ENCODE results near the gene PDE4B.

PDE4B gene

DNA sequence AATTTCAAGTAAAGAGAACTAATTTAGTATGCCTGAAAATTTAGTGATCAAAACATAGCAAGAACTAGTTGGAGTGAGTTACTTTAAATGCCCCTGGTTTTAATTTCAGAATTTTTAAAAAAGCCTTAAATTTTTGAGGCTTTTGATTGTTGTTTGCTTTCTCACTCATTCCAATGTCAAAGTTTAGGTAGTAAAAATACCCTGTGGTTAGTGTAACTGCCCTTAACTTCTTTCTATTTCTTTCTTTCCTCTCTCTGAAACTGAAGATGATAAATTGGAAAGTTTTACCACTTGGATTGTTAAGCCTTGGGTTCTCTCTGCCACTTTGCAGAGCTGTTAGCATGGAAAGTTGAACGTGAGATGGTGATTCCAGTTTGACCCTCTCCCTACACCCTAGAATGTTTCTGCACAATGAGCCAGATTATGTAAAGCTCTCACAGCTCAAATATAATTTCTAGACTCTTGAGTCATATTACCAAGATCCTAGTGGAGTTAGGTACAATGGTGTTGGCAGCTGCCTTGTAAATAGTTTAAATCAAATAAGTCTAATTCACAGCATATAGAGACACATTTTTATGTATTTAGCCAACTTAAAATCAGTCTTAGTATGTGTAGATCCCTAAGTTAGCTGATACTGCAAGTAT lies 548.9 kb downstream of the PDE4B start:
- H3K27me3 Mint-ChIP-seq, result no peaks in the 10 kb centered on the region
- peaks cover 31% of the 10 kb centered on the region for H3K4me1 Mint-ChIP-seq (ENCODE audit: low read depth)
- intact Hi-C loops (cut with micrococcal nuclease), result no loop called here
- no peaks in the 10 kb centered on the region for H3K9me3 Mint-ChIP-seq
- H3K4me3 Mint-ChIP-seq, result no peak overlapping the region
- H3K36me3 Mint-ChIP-seq (ENCODE audit: low read depth), result no peaks in the 10 kb centered on the region
- H3K27ac Mint-ChIP-seq, result no peak overlapping the region

GRCh38 chr1:66342707-66343106 lies 550.0 kb downstream of the PDE4B start:
- Mint-ChIP-seq H3K27me3 (no peaks in the 10 kb centered on the region), H3K27ac (no peak overlapping the region), H3K9me3 (no peaks in the 10 kb centered on the region), H3K4me3 (no peak overlapping the region), H3K36me3 (ENCODE audit: low read depth) (no peaks in the 10 kb centered on the region), H3K4me1 (ENCODE audit: low read depth) (peaks cover 22% of the 10 kb centered on the region)
- intact Hi-C loops (cut with micrococcal nuclease), result no loop called here

GRCh38 chr1:66343569-66344325 lies 551.1 kb downstream of the PDE4B start:
- no peaks in the 10 kb centered on the region for H3K36me3 Mint-ChIP-seq (ENCODE audit: low read depth)
- intact Hi-C loops (cut with micrococcal nuclease), result no loop called here
- no peak overlapping the region for H3K4me3 Mint-ChIP-seq
- H3K27ac Mint-ChIP-seq, result no peak overlapping the region
- no peaks in the 10 kb centered on the region for H3K9me3 Mint-ChIP-seq
- H3K4me1 Mint-ChIP-seq (ENCODE audit: low read depth), result peaks cover 22% of the 10 kb centered on the region
- no peaks in the 10 kb centered on the region for H3K27me3 Mint-ChIP-seq

GRCh38 chr1:66346057-66346795 lies 553.5 kb downstream of the PDE4B start:
- Mint-ChIP-seq H3K27me3 (no peaks in the 10 kb centered on the region), H3K4me1 (ENCODE audit: low read depth) (peaks cover 33% of the 10 kb centered on the region), H3K4me3 (no peak overlapping the region), H3K36me3 (ENCODE audit: low read depth) (no peaks in the 10 kb centered on the region), H3K27ac (no peak overlapping the region), H3K9me3 (no peaks in the 10 kb centered on the region)
- intact Hi-C loops (cut with micrococcal nuclease), result no loop called here

DNA sequence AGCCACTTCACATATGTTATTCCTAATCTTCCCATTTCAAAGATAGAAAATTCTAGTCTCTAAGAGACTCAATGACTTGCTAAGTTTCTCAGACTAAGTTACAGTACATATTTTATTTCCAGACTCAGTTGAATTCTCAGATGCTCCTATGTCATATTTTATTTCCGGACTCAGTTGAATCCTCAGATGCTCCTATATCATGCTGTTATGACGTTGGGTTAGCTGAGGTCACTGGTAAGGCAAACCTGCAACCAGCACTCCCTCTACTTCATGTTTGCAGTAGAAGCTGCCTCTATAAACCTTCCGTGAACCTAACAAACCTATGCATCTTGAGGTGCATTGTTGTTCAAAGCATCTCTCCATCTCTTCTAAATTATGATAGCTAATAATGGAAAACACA lies 554.2 kb downstream of the PDE4B start:
- Mint-ChIP-seq H3K9me3 (no peaks in the 10 kb centered on the region), H3K27me3 (no peaks in the 10 kb centered on the region), H3K4me3 (no peak overlapping the region), H3K36me3 (ENCODE audit: low read depth) (no peaks in the 10 kb centered on the region), H3K4me1 (ENCODE audit: low read depth) (peaks cover 39% of the 10 kb centered on the region), H3K27ac (no peak overlapping the region)
- intact Hi-C loops (cut with micrococcal nuclease), result no loop called here

- Mint-ChIP-seq H3K27ac (no peak overlapping the region), H3K4me1 (ENCODE audit: low read depth) (peaks cover 42% of the 10 kb centered on the region), H3K4me3 (no peak overlapping the region), H3K36me3 (ENCODE audit: low read depth) (no peaks in the 10 kb centered on the region), H3K9me3 (no peaks in the 10 kb centered on the region), H3K27me3 (no peaks in the 10 kb centered on the region)
- intact Hi-C loops (cut with micrococcal nuclease), result no loop called here
Measured at GRCh38 chr1:66348776-66349175, 556.1 kb downstream of the PDE4B start.

DNA sequence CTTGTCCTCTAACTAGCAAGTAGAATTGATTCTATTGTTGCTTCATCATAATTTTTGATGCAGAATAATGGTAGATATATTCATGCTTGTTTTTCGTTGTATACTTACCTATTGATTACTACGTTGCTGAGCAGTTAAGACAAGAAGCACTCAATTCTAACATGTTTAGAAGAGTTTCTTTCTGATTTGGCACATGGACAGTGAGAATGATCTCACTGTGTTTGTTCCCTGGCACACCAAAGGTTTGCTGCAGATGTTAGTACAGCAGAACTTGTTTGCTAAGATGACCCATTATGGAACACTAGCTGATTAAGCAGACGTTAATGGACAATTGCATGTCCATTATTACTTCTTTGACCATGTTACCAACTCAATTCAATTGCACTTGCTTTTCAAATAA lies 556.5 kb downstream of the PDE4B start:
- Mint-ChIP-seq H3K9me3 (no peaks in the 10 kb centered on the region), H3K36me3 (ENCODE audit: low read depth) (no peaks in the 10 kb centered on the region), H3K4me3 (no peak overlapping the region), H3K4me1 (ENCODE audit: low read depth) (peaks cover 42% of the 10 kb centered on the region), H3K27ac (peak overlapping the region; percentile 82), H3K27me3 (no peaks in the 10 kb centered on the region)
- intact Hi-C loops (cut with micrococcal nuclease), result no loop called here

GRCh38 chr1:66350001-66350547 lies 557.4 kb downstream of the PDE4B start:
- intact Hi-C loops (cut with micrococcal nuclease), result no loop called here
- peak overlapping the region; percentile 82 for H3K27ac Mint-ChIP-seq
- no peaks in the 10 kb centered on the region for H3K36me3 Mint-ChIP-seq (ENCODE audit: low read depth)
- no peaks in the 10 kb centered on the region for H3K27me3 Mint-ChIP-seq
- H3K4me3 Mint-ChIP-seq, result peak overlapping the region; percentile 44
- H3K4me1 Mint-ChIP-seq (ENCODE audit: low read depth), result peaks cover 42% of the 10 kb centered on the region
- H3K9me3 Mint-ChIP-seq, result no peaks in the 10 kb centered on the region

DNA sequence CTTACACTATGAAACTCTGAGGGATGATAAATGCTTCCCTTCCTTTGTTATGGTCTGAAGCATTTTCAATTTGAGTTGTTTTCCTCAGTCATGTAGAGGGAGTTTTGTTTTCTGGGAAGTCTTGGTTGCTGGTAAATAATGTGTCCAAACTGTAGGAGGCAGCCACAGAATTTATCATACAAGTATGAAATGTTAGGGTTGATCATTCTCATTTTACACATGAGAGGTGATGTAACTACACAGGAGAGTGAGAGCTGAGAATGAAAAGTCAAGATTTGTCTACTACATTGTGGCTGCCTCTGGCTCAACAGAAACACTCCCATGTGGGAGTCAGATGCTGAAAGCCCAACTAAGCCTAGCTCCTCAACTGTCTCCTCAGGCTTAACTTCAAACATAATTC lies 558.8 kb downstream of the PDE4B start:
- H3K27ac Mint-ChIP-seq, result peak overlapping the region; percentile 38
- H3K9me3 Mint-ChIP-seq, result no peaks in the 10 kb centered on the region
- H3K4me3 Mint-ChIP-seq, result no peak overlapping the region
- intact Hi-C loops (cut with micrococcal nuclease), result no loop called here
- peaks cover 35% of the 10 kb centered on the region for H3K4me1 Mint-ChIP-seq (ENCODE audit: low read depth)
- no peaks in the 10 kb centered on the region for H3K36me3 Mint-ChIP-seq (ENCODE audit: low read depth)
- no peaks in the 10 kb centered on the region for H3K27me3 Mint-ChIP-seq

- Mint-ChIP-seq H3K27ac (peak overlapping the region; percentile 38), H3K36me3 (ENCODE audit: low read depth) (no peaks in the 10 kb centered on the region), H3K4me3 (no peak overlapping the region), H3K27me3 (no peaks in the 10 kb centered on the region), H3K9me3 (no peaks in the 10 kb centered on the region), H3K4me1 (ENCODE audit: low read depth) (peaks cover 35% of the 10 kb centered on the region)
- intact Hi-C loops (cut with micrococcal nuclease), result no loop called here
Measured at GRCh38 chr1:66351913-66352312, 559.2 kb downstream of the PDE4B start.

- Mint-ChIP-seq H3K27ac (no peak overlapping the region), H3K4me3 (no peak overlapping the region), H3K4me1 (ENCODE audit: low read depth) (peaks cover 35% of the 10 kb centered on the region), H3K9me3 (no peaks in the 10 kb centered on the region), H3K27me3 (no peaks in the 10 kb centered on the region), H3K36me3 (ENCODE audit: low read depth) (no peaks in the 10 kb centered on the region)
- intact Hi-C loops (cut with micrococcal nuclease), result no loop called here
Measured at GRCh38 chr1:66352792-66353191, 560.1 kb downstream of the PDE4B start.

GRCh38 chr1:66353257-66353656 lies 560.6 kb downstream of the PDE4B start:
- H3K36me3 Mint-ChIP-seq (ENCODE audit: low read depth), result no peaks in the 10 kb centered on the region
- intact Hi-C loops (cut with micrococcal nuclease), result no loop called here
- no peaks in the 10 kb centered on the region for H3K27me3 Mint-ChIP-seq
- H3K4me1 Mint-ChIP-seq (ENCODE audit: low read depth), result peaks cover 35% of the 10 kb centered on the region
- H3K9me3 Mint-ChIP-seq, result no peaks in the 10 kb centered on the region
- no peak overlapping the region for H3K27ac Mint-ChIP-seq
- no peak overlapping the region for H3K4me3 Mint-ChIP-seq

DNA sequence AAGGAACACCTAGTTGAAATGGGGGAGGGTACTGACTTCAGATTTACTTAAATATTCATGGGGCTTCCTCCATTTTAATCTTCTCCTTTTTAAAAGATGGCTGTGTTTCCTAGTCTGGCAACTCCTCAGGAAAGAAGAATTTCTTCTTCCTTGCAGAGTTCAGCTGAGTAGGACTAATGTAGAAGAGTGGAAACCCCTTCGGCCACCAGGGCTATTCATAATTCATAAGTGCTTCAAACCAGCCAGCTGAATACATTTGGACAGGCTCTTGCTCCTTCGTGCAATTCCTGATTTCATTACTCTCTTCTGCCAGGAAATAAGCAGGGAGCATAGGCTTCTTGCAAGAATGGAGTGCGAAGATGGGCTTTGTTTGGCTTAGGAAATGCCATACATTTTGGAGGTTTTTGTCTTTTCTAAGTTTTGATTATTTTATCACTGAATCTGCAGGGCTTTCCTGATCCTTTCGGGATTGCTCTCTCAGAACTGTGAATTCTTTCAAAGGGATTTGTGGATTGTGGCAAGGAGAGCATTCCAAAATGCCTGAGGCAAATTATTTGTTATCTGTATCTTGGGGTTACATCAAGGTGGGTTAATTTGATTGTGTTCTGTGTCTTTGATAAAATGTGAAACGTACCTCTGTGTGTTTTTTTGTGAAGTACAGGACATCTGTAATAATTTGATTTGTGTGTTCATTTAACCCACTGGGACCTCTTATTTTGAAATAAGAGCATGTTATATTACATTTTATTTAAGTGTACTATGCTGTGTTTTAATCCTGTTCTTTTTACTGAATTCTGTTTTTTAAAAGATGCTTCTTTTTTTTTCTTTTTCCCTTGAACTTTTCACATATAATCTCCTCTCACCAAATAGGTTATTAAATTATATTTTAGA lies 561.9 kb downstream of the PDE4B start:
- no peaks in the 10 kb centered on the region for H3K9me3 Mint-ChIP-seq
- no peaks in the 10 kb centered on the region for H3K36me3 Mint-ChIP-seq (ENCODE audit: low read depth)
- H3K27ac Mint-ChIP-seq, result no peak overlapping the region
- intact Hi-C loops (cut with micrococcal nuclease), result no loop called here
- H3K27me3 Mint-ChIP-seq, result no peaks in the 10 kb centered on the region
- H3K4me3 Mint-ChIP-seq, result no peak overlapping the region
- peaks cover 43% of the 10 kb centered on the region for H3K4me1 Mint-ChIP-seq (ENCODE audit: low read depth)
